ENCODE measurements around the gene C11orf58. TPM values are rescaled to one million over a fixed set of nuclear protein-coding genes. Genes with fewer than 3 reads are reported as not detected.

The C11orf58 gene
- polyA plus RNA-seq, 1 donor = 402 TPM

- DNase-seq = no peak
Observed at GRCh38 chr11:16783321-16783801, 44.9 kb downstream of the C11orf58 start.

GRCh38 chr11:16784097-16784496 is 45.6 kb downstream of the C11orf58 start:
- DNase-seq = no peak

- DNase-seq = no peak
Observed at GRCh38 chr11:16784666-16785065, 46.2 kb downstream of the C11orf58 start.

GRCh38 chr11:16785520-16786128 is 47.2 kb downstream of the C11orf58 start:
- peak; percentile 57 for DNase-seq

GRCh38 chr11:16786131-16786530 is 47.7 kb downstream of the C11orf58 start:
- DNase-seq = no peak

- DNase-seq = no peak
Observed at GRCh38 chr11:16787035-16787742, 48.7 kb downstream of the C11orf58 start.

- DNase-seq = no peak
Observed at GRCh38 chr11:16788141-16789062, 50.0 kb downstream of the C11orf58 start.

GRCh38 chr11:16789063-16789420 is 50.6 kb downstream of the C11orf58 start:
- DNase-seq = no peak

GRCh38 chr11:16789560-16790485 is 51.4 kb downstream of the C11orf58 start:
- no peak for DNase-seq

- no peak for DNase-seq
Observed at GRCh38 chr11:16790486-16791190, 52.2 kb downstream of the C11orf58 start.

GRCh38 chr11:16791191-16791961 is 52.9 kb downstream of the C11orf58 start:
- no peak for DNase-seq

GRCh38 chr11:16792426-16792825 is 54.0 kb downstream of the C11orf58 start:
- DNase-seq = no peak

- no peak for DNase-seq
Observed at GRCh38 chr11:16793009-16793408, 54.6 kb downstream of the C11orf58 start.

- no peak for DNase-seq
Observed at GRCh38 chr11:16793511-16793910, 55.1 kb downstream of the C11orf58 start.

GRCh38 chr11:16794047-16794818 is 55.8 kb downstream of the C11orf58 start:
- no peak for DNase-seq

GRCh38 chr11:16795146-16795545 is 56.7 kb downstream of the C11orf58 start:
- DNase-seq = no peak

GRCh38 chr11:16796311-16796710 is 57.9 kb downstream of the C11orf58 start:
- DNase-seq = no peak

GRCh38 chr11:16797776-16798175 is 59.3 kb downstream of the C11orf58 start:
- DNase-seq = no peak

- no peak for DNase-seq
Observed at GRCh38 chr11:16799221-16799620, 60.8 kb downstream of the C11orf58 start.
